Skeletal muscle tissue (tissue), 4 donors: ENCODE results near the gene SNX24. TPM values are rescaled to one million over a fixed set of nuclear protein-coding genes. Genes with fewer than 3 reads are reported as not detected.

Experiments used
- H3K27ac ChIP-seq: one replicate; pipeline ENCODE4 v1.7.0; 2013; ENCODE audit warnings: mild to moderate bottlenecking, low read depth, low read length, inconsistent platforms
- H3K27me3 ChIP-seq, 3 donors: one replicate each; pipeline ENCODE4 v1.7.0; 2013; ENCODE audit warnings: low read length in 3 of 3; ENCODE audit not compliant: control insufficient read depth in 3 of 3, insufficient read depth in 3 of 3
- H3K36me3 ChIP-seq, 3 donors: one replicate each; pipeline ENCODE4 v1.7.0; 2013; ENCODE audit warnings: low read length in 3 of 3; ENCODE audit not compliant: control insufficient read depth in 3 of 3, insufficient read depth in 3 of 3
- H3K4me1 ChIP-seq, 3 donors: one replicate each; pipeline ENCODE4 v1.7.0; 2013; ENCODE audit warnings: low read length in 3 of 3, mild to moderate bottlenecking in 3 of 3; ENCODE audit not compliant: control insufficient read depth in 3 of 3, insufficient read depth in 3 of 3
- H3K4me3 ChIP-seq, 3 donors: one replicate each; pipeline ENCODE4 v1.7.0; 2013; ENCODE audit warnings: low read length in 3 of 3
- H3K9ac ChIP-seq, 3 donors: one replicate each; pipeline ENCODE4 v1.7.0; 2013; ENCODE audit warnings: low read length in 3 of 3, mild to moderate bottlenecking in 3 of 3, moderate library complexity in 2 of 3, low read depth in 1 of 3
- H3K9me3 ChIP-seq, 3 donors: one replicate each; pipeline ENCODE4 v1.7.0; 2013; ENCODE audit warnings: low read length in 3 of 3; ENCODE audit not compliant: control insufficient read depth in 3 of 3
- total RNA-seq: library from RNA; depleted of rRNA; stranded (reverse); fragments of >200 nt; gene quantifications from one replicate; pipeline ENCODE4 v1.2.3, GENCODE V29; 2014
- donor health status: Osteomylitis.

The SNX24 gene
- total RNA-seq, 1 donor from 2014 or later = 11.5 TPM

DNA sequence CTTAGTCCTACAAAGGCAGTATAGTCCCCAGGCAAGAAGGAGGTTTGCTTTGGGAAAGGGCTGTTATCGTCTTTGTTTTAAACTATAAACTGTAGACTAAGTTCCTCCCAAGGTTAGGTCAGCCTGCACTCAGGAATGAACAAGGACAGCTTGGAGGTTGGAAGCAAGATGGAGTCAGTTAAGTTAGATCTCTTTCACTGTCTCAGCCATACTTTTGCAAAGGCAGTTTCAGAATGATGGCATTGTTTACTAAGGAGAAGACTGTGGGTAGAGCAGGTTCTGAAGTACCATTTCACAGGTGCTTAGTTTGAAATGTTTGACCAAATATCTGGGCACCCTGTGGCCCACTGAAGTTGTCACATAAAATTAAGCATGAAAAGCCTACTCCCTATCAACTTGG, 19.4 kb downstream of the SNX24 start:
- no peaks in the 10 kb centered on the region for H3K4me1 ChIP-seq
- H3K27me3 ChIP-seq = no peaks in the 10 kb centered on the region
- no peak overlapping the region for H3K9ac ChIP-seq
- H3K9me3 ChIP-seq = no peaks in the 10 kb centered on the region
- H3K36me3 ChIP-seq = peaks cover 0 to 3% (median 3%) of the 10 kb centered on the region in 3 donors
- H3K4me3 ChIP-seq = no peak overlapping the region
- no peak overlapping the region for H3K27ac ChIP-seq

GRCh38 chr5:122870219-122870856, 24.9 kb downstream of the SNX24 start:
- Histone ChIP-seq H3K27me3 (no peaks in the 10 kb centered on the region), H3K9ac (no peak overlapping the region), H3K36me3 (peaks cover 0 to 3% (median 3%) of the 10 kb centered on the region in 3 donors), H3K27ac (no peak overlapping the region), H3K9me3 (no peaks in the 10 kb centered on the region), H3K4me3 (no peak overlapping the region), H3K4me1 (no peaks in the 10 kb centered on the region)

- H3K9ac ChIP-seq = no peak overlapping the region
- H3K36me3 ChIP-seq = peaks cover 0 to 3% (median 3%) of the 10 kb centered on the region in 3 donors
- H3K4me1 ChIP-seq = no peaks in the 10 kb centered on the region
- no peaks in the 10 kb centered on the region for H3K27me3 ChIP-seq
- H3K27ac ChIP-seq = no peak overlapping the region
- H3K9me3 ChIP-seq = no peaks in the 10 kb centered on the region
- H3K4me3 ChIP-seq = no peak overlapping the region
Measured at GRCh38 chr5:122871661-122872060, 26.2 kb downstream of the SNX24 start.

- Histone ChIP-seq H3K4me3 (no peak overlapping the region), H3K27ac (no peak overlapping the region), H3K4me1 (peaks cover 0 to 3% (median 0%) of the 10 kb centered on the region in 3 donors), H3K36me3 (no peaks in the 10 kb centered on the region), H3K9ac (no peak overlapping the region), H3K9me3 (no peaks in the 10 kb centered on the region), H3K27me3 (no peaks in the 10 kb centered on the region)
Measured at GRCh38 chr5:122874179-122874875, 28.9 kb downstream of the SNX24 start.

DNA sequence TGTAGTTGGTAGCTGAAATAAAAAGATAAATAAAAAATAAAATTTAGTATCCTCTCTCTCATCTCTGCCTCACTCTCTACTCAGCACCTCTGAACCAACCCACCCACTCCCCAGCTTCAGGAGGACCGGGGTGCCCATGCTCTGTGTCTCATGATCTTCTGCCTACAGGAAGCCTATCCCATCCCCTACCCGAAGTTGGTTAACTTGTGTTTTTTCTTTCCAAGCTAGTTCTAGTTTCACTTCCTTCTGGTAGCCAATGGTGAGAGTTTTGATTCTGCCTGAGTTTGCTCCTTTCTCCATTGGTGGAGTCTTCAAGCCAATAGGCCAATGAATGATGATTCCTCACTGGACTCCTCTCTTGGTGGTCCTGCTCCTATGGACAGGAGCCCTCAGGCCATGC, 32.1 kb downstream of the SNX24 start:
- no peak overlapping the region for H3K9ac ChIP-seq
- no peaks in the 10 kb centered on the region for H3K27me3 ChIP-seq
- no peaks in the 10 kb centered on the region for H3K9me3 ChIP-seq

GRCh38 chr5:122879076-122879475, 33.7 kb downstream of the SNX24 start:
- Histone ChIP-seq H3K36me3 (no peaks in the 10 kb centered on the region), H3K4me1 (peaks cover 0 to 4% (median 3%) of the 10 kb centered on the region in 3 donors), H3K27ac (no peak overlapping the region), H3K9me3 (no peaks in the 10 kb centered on the region), H3K9ac (no peak overlapping the region), H3K4me3 (no peak overlapping the region), H3K27me3 (no peaks in the 10 kb centered on the region)

More for the DNA sequence above, 32.1 kb downstream of the SNX24 start:
- no peaks in the 10 kb centered on the region for H3K36me3 ChIP-seq
- no peak overlapping the region for H3K27ac ChIP-seq
- no peak overlapping the region for H3K4me3 ChIP-seq
- H3K4me1 ChIP-seq = peaks cover 0 to 4% (median 3%) of the 10 kb centered on the region in 3 donors

DNA sequence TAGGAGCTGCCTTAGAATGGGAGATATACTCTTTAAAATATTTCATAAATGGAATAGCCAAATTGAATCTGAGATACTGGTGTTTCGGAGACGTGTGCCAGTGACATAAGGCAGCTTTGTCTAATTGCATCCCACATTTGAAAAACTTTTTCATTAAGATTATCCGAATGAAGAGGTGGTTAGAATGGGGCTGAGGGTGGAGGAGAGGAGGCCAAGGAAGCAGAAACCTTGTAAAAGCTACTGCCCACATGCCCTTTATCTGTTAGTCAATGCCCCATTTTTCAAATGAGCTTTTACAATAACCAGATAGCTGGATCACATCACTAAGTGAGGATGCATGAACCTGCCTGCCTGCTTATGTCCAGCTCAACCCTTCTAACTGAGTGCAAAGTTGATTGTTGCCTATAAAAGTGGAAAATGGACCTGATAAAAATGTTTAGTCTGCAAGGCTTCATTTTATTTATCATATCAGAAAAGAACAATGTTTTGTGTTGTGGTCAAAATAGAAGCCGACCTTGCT, 34.8 kb downstream of the SNX24 start:
- H3K4me1 ChIP-seq = peaks cover 0 to 4% (median 3%) of the 10 kb centered on the region in 3 donors
- H3K9ac ChIP-seq = no peak overlapping the region
- H3K4me3 ChIP-seq = no peak overlapping the region
- no peaks in the 10 kb centered on the region for H3K9me3 ChIP-seq
- H3K27ac ChIP-seq = no peak overlapping the region
- no peaks in the 10 kb centered on the region for H3K27me3 ChIP-seq
- H3K36me3 ChIP-seq = no peaks in the 10 kb centered on the region

GRCh38 chr5:122880749-122881148, 35.3 kb downstream of the SNX24 start:
- no peak overlapping the region for H3K9ac ChIP-seq
- no peaks in the 10 kb centered on the region for H3K36me3 ChIP-seq
- no peak overlapping the region for H3K4me3 ChIP-seq
- H3K4me1 ChIP-seq = peaks cover 0 to 4% (median 3%) of the 10 kb centered on the region in 3 donors
- H3K9me3 ChIP-seq = no peaks in the 10 kb centered on the region
- H3K27me3 ChIP-seq = no peaks in the 10 kb centered on the region
- no peak overlapping the region for H3K27ac ChIP-seq

DNA sequence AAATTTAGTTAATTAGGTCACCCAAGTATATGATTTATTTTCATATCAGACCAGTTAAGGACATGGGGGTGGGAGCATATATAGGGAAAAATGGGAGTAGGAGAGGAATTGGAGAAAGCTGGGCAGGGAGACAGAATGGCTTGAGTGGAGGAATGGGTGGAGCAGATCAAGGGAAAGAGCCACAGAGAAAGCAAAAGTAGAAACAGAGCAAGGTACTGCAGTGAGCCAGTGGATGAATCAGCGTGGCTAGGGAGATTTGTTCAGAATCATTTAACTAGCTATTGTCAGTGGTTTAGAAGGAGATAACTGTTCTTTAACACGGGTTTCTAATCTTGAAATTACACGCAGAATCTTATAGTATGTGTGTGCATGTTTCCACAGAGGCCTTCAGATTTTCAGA, 37.4 kb downstream of the SNX24 start:
- Histone ChIP-seq H3K4me3 (no peak overlapping the region), H3K9me3 (no peaks in the 10 kb centered on the region), H3K36me3 (no peaks in the 10 kb centered on the region), H3K4me1 (peaks cover 0 to 4% (median 0%) of the 10 kb centered on the region in 3 donors), H3K27me3 (no peaks in the 10 kb centered on the region), H3K27ac (no peak overlapping the region), H3K9ac (peak overlapping the region in 1 of 3 donors; percentile 2)

GRCh38 chr5:122885045-122885517, 39.7 kb downstream of the SNX24 start:
- Histone ChIP-seq H3K4me3 (no peak overlapping the region), H3K27ac (no peak overlapping the region), H3K36me3 (no peaks in the 10 kb centered on the region), H3K27me3 (no peaks in the 10 kb centered on the region), H3K9me3 (no peaks in the 10 kb centered on the region), H3K9ac (no peak overlapping the region), H3K4me1 (peaks cover 0 to 4% (median 0%) of the 10 kb centered on the region in 3 donors)
